ENCODE measurements around the gene PUDP.
"Not testable (repeated sequence)": the region's sequence is repeated elsewhere in the genome, so short reads cannot be mapped to it uniquely, and the experiment has no call there.

- not testable (repeated sequence) for TF ChIP-seq CTCF (IDR thresholded peaks at IDR 0.05; ENCODE audit: low read depth, low read length, missing input control); GABPA (IDR thresholded peaks at IDR 0.05 in 1 of 2, conservative IDR thresholded peaks at IDR 0.05 in 1 of 2)
- TF ChIP-seq HNF4G (IDR thresholded peaks at IDR 0.05), result peak; percentile 46
These were observed 137.1 kb downstream of the PUDP start for GRCh38 chrX:7010897-7011296.

All from liver (tissue), 3 donors.